KOPT-K1 (cell line): ENCODE results near the gene CSF2.
"Not testable (repeated sequence)": the region's sequence is repeated elsewhere in the genome, so short reads cannot be mapped to it uniquely, and the experiment has no call there.

Experiments used
- H3K27ac ChIP-seq: fragments of 200-600 bp; sonication (generic); 2 replicates; pipeline ENCODE4 v1.5.1; 2016; ENCODE audit warnings: antibody characterized with exemption, mild to moderate bottlenecking, low read depth, low read length; ENCODE audit not compliant: poor library complexity, severe bottlenecking
- H3K36me3 ChIP-seq: fragments of 200-600 bp; sonication (generic); 2 replicates; pipeline ENCODE4 v1.5.1; 2017; ENCODE audit warnings: antibody characterized with exemption, mild to moderate bottlenecking, low read length, moderate library complexity; ENCODE audit not compliant: insufficient read depth
- H3K9me3 ChIP-seq: fragments of 200-600 bp; sonication (generic); 2 replicates; pipeline ENCODE4 v1.5.1; 2017; ENCODE audit warnings: antibody characterized with exemption, low read length, mild to moderate bottlenecking; ENCODE audit not compliant: insufficient read depth, poor library complexity, severe bottlenecking

CSF2 gene

DNA sequence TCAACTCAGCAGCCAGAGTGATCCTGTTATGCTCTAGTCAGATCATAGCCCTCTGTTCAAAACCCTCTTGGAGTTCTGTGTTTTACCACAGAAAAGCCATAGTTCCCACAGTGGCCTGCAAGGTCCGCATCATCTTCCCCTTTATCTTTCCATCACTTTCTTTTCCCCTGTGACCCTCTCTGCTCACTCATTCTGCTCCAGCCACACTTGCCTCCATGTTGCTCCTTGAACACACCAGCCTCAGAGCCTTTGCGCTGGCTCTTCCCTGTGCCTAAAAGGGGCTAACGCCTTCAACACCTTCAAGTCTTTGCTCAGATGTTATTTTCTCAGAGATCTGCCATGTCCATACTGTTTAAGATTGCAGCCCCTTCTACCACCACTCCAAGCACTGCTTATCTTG is 26.3 kb downstream of the CSF2 start:
- no peaks in the 10 kb centered on the region for H3K9me3 ChIP-seq
- no peaks in the 10 kb centered on the region for H3K36me3 ChIP-seq
- H3K27ac ChIP-seq = peak overlapping the region; percentile 43

GRCh38 chr5:132100672-132101261 is 27.2 kb downstream of the CSF2 start:
- H3K9me3 ChIP-seq = no peaks in the 10 kb centered on the region
- H3K36me3 ChIP-seq = no peaks in the 10 kb centered on the region
- no peak overlapping the region for H3K27ac ChIP-seq

GRCh38 chr5:132101385-132101880 is 27.8 kb downstream of the CSF2 start:
- peak overlapping the region; percentile 93 for H3K27ac ChIP-seq
- no peaks in the 10 kb centered on the region for H3K36me3 ChIP-seq
- H3K9me3 ChIP-seq = no peaks in the 10 kb centered on the region

DNA sequence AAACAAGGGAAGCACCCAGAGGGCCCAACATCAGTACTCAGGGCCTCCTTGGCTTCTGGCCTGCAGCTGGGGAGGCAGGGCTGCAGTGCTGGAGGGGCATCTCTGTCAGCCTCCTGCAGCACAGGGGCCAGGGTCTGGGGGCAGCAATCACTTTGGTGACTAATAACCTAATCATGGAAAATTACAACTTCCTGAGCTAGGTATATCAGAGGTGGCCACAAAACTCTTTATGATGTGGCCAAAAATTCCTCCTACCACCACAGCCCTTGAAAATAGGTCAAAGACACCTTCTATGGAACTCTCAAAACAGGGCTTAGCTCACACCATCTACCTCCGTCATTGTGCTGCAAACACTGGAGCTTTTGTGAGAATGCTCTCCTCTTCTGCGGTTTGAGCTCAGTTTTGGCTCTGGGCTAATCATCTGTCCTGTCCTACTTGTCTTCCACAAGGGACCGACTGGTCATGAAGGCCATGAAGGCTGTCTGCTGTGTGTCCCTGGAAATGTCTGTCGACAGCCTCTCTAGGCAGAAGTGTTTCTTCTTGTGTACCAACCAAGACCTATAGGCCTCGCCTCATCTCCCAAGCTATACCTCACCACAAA is 28.6 kb downstream of the CSF2 start:
- peak overlapping the region; percentile 93 for H3K27ac ChIP-seq
- no peaks in the 10 kb centered on the region for H3K36me3 ChIP-seq
- H3K9me3 ChIP-seq = no peaks in the 10 kb centered on the region

GRCh38 chr5:132102944-132103331 is 29.3 kb downstream of the CSF2 start:
- Histone ChIP-seq H3K9me3 (no peaks in the 10 kb centered on the region), H3K27ac (peak overlapping the region; percentile 93), H3K36me3 (no peaks in the 10 kb centered on the region)

- no peaks in the 10 kb centered on the region for H3K36me3 ChIP-seq
- H3K9me3 ChIP-seq = no peaks in the 10 kb centered on the region
- H3K27ac ChIP-seq = peak overlapping the region; percentile 93
Observed at GRCh38 chr5:132103332-132103951, 29.9 kb downstream of the CSF2 start.

DNA sequence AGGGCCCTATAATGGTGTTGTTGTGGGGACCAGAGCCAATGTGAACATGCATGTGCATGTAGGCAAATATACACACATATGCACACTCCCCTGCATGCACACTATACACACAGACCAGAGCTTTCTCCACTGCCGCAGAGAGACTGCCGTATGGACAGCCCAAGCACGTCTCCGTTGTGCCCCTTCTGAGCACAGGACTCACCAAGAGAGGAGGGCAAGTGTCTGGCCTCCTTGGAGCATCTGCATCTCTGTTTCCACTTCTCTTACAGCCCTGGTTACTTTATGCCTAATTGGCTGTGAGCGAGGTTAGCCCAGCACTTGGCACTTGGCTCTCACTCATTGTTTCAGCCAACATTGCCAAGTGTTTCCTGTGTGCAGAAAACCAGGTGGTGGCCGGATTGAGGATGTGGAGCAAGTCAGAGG is 30.4 kb downstream of the CSF2 start:
- no peaks in the 10 kb centered on the region for H3K36me3 ChIP-seq
- H3K9me3 ChIP-seq = no peaks in the 10 kb centered on the region
- peak overlapping the region; percentile 93 for H3K27ac ChIP-seq

GRCh38 chr5:132104556-132104955 is 31.0 kb downstream of the CSF2 start:
- H3K9me3 ChIP-seq = no peaks in the 10 kb centered on the region
- H3K36me3 ChIP-seq = no peaks in the 10 kb centered on the region
- peak overlapping the region; percentile 93 for H3K27ac ChIP-seq

GRCh38 chr5:132105688-132106087 is 32.1 kb downstream of the CSF2 start:
- H3K36me3 ChIP-seq = no peaks in the 10 kb centered on the region
- H3K27ac ChIP-seq = no peak overlapping the region
- no peaks in the 10 kb centered on the region for H3K9me3 ChIP-seq

DNA sequence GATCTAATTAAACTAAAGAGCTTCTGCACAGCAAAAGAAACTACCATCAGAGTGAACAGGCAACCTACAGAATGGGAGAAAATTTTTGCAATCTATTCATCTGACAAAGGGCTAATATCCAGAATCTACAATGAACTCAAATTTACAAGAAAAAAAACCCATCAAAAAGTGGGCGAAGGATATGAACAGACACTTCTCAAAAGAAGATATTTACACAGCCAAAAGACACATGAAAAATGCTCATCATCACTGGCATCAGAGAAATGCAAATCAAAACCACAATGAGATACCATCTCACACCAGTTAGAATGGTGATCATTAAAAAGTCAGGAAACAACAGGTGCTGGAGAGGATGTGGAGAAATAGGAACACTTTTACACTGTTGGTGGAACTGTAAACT is 34.9 kb downstream of the CSF2 start:
- not testable (repeated sequence) for H3K36me3 ChIP-seq, H3K27ac ChIP-seq, H3K9me3 ChIP-seq

GRCh38 chr5:132108957-132109356 is 35.4 kb downstream of the CSF2 start:
- H3K9me3 ChIP-seq = peaks cover 12% of the 10 kb centered on the region
- H3K27ac ChIP-seq, H3K36me3 ChIP-seq: not testable (repeated sequence)

- Histone ChIP-seq H3K9me3 (peaks cover 12% of the 10 kb centered on the region), H3K36me3 (no peaks in the 10 kb centered on the region), H3K27ac (peak overlapping the region; percentile 32)
Observed at GRCh38 chr5:132109494-132110053, 36.0 kb downstream of the CSF2 start.

- H3K9me3 ChIP-seq = peaks cover 12% of the 10 kb centered on the region
- H3K36me3 ChIP-seq = no peaks in the 10 kb centered on the region
- H3K27ac ChIP-seq = peak overlapping the region; percentile 53
Observed at GRCh38 chr5:132110195-132110594, 36.6 kb downstream of the CSF2 start.

GRCh38 chr5:132110930-132111329 is 37.3 kb downstream of the CSF2 start:
- Histone ChIP-seq H3K9me3 (peaks cover 12% of the 10 kb centered on the region), H3K27ac (peak overlapping the region; percentile 53), H3K36me3 (no peaks in the 10 kb centered on the region)

DNA sequence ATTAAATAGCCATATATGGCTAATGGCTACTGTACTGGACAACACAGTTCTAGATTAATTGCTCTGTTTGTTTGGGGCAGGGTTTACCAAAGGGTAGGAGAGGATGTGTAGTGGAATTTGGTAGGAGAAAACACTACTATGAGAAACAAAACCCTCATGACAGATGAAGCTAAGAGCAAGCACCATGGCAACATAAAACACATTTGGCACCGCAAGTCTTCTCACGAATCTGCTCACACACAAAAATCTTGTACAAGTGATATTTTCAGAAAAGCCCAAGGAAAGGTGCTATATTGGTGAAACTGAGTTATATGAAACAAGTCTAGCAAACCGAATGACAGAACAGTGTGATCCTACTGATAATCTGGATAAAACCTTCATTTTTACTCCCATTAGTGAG is 38.5 kb downstream of the CSF2 start:
- Histone ChIP-seq H3K9me3 (peaks cover 12% of the 10 kb centered on the region), H3K27ac (no peak overlapping the region), H3K36me3 (no peaks in the 10 kb centered on the region)
